SJCRH30 (cell line): ENCODE data around the gene TUFM. TPM values are rescaled to one million over a fixed set of nuclear protein-coding genes. Genes with fewer than 3 reads are reported as not detected.
A peak's percentile ranks its signal among the peaks of the same experiment; 100 is the strongest.
"Not testable (repeated sequence)": the region's sequence is repeated elsewhere in the genome, so short reads cannot be mapped to it uniquely, and the experiment has no call there.

Source experiments
- DNase-seq, 2 experiments: peaks; one replicate each; pipeline ENCODE4 v3.0.0-alpha.2; 2015 to 2020
- H3K27ac ChIP-seq: fragments of 250-450 bp; sonication (Bioruptor Pico); 2 replicates; pipeline ENCODE4 v1.5.1; 2020; ENCODE audit warnings: mild to moderate bottlenecking, moderate library complexity
- H3K27me3 ChIP-seq: fragments of 250-450 bp; sonication (Bioruptor Pico); 2 replicates; pipeline ENCODE4 v1.5.1; 2020; ENCODE audit warnings: mild to moderate bottlenecking, moderate library complexity
- H3K36me3 ChIP-seq: fragments of 250-450 bp; sonication (Bioruptor Pico); 2 replicates; pipeline ENCODE4 v1.5.1; 2020; ENCODE audit warnings: mild to moderate bottlenecking, moderate library complexity
- H3K4me1 ChIP-seq: fragments of 250-450 bp; sonication (Bioruptor Pico); 2 replicates; pipeline ENCODE4 v1.5.1; 2020; ENCODE audit warnings: mild to moderate bottlenecking, moderate library complexity
- H3K4me3 ChIP-seq: fragments of 250-450 bp; sonication (Bioruptor Pico); 2 replicates; pipeline ENCODE4 v1.5.1; 2020; ENCODE audit warnings: mild to moderate bottlenecking, moderate library complexity
- H3K9me3 ChIP-seq: fragments of 250-450 bp; sonication (Bioruptor Pico); replicated peaks from 2 replicates; pipeline ENCODE4 v1.5.1; 2020; ENCODE audit warnings: mild to moderate bottlenecking, moderate library complexity
- total RNA-seq: library from RNA; depleted of rRNA; stranded (reverse); fragments of >200 nt; shearing (Covaris generic); gene quantifications from 2 replicates; pipeline ENCODE4 v1.2.3, GENCODE V29; 2014; rRNA removed

The TUFM gene
- total RNA-seq, 1 experiment from 2014 or later = 119 TPM

DNA sequence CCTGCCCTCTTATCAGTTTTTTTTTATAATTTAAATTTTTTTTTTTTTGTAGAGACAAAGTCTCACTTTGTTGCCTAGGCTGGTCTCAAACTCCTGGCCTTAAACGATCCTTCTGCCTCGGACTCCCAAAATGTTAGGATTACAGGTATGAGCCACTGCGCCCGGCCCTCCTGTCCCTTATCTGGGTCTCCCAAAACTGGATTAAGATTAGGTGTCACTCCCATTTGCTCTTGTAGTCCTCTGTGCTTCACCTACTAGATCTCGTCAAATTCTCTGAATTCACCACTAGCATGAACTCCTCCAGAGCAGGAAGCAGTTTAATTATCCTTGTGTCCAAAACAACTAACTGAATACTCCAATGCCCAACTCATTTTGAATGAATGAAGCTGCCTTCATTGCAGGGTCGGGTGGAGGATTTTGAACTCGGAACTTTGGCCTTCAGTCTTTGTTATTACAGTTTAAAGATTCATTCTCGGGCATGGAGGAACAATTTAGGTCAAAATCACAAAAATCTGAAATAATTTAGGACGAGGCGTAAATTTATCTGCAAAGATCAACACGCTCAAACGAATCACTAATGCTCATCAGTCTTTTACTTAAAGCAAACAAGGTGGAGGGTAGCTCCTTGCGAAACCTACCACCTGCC, 24.2 kb downstream of the TUFM start:
- peak overlapping the region; percentile 92 for H3K4me3 ChIP-seq
- H3K4me1 ChIP-seq = no peaks in the 10 kb centered on the region; the same call in 1 of the 2 replicates
- DNase-seq = no peak
- no peaks in the 10 kb centered on the region for H3K27me3 ChIP-seq
- H3K27ac ChIP-seq = peak overlapping the region; percentile 86
- no peaks in the 10 kb centered on the region for H3K9me3 ChIP-seq
- H3K36me3 ChIP-seq = peaks cover 23% of the 10 kb centered on the region

DNA sequence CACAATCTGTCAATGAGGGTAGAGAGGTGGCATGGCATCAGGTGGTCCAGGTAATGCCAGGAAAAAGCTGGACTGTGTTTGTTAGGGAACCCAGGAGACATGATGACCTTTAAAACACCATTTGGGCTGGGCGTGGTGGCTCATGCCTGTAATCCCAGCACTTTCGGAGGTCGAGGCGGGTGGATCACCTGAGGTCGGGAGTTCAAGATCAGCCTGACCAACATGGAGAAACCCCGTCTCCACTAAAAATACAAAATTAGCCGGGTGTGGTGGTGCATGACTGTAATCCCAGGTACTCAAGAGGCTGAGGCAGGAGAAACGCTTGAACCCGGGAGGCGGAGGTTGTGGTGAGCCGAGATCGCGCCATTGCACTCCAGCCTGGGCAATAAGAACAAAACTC, 25.6 kb downstream of the TUFM start:
- not testable (repeated sequence) for H3K4me1 ChIP-seq, H3K27me3 ChIP-seq, H3K4me3 ChIP-seq, H3K36me3 ChIP-seq, H3K9me3 ChIP-seq, DNase-seq, H3K27ac ChIP-seq

DNA sequence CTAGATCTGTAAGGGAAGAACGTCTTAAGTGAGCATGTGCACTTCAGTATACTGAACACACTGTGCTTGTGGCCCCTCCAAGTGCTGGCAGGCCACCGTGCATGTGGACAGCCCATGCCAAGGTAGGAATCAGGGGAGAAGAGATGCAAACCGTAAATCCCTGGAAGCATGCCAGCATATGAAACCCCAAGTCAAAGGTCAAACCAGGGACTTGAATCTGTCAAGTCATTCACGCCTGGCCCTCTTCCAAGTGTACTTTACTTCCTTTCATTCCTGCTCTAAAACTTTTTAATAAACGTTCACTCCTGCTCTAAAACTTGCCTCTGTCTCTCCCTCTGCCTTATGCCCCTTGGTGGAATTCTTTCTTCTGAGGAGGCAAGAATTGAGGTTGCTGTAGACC, 26.1 kb downstream of the TUFM start:
- H3K9me3 ChIP-seq = no peaks in the 10 kb centered on the region
- no peak for DNase-seq
- H3K36me3 ChIP-seq = peaks cover 4% of the 10 kb centered on the region
- no peaks in the 10 kb centered on the region; the same call in 1 of the 2 replicates for H3K4me1 ChIP-seq
- no peak overlapping the region for H3K27ac ChIP-seq
- no peaks in the 10 kb centered on the region for H3K27me3 ChIP-seq
- no peak overlapping the region for H3K4me3 ChIP-seq

DNA sequence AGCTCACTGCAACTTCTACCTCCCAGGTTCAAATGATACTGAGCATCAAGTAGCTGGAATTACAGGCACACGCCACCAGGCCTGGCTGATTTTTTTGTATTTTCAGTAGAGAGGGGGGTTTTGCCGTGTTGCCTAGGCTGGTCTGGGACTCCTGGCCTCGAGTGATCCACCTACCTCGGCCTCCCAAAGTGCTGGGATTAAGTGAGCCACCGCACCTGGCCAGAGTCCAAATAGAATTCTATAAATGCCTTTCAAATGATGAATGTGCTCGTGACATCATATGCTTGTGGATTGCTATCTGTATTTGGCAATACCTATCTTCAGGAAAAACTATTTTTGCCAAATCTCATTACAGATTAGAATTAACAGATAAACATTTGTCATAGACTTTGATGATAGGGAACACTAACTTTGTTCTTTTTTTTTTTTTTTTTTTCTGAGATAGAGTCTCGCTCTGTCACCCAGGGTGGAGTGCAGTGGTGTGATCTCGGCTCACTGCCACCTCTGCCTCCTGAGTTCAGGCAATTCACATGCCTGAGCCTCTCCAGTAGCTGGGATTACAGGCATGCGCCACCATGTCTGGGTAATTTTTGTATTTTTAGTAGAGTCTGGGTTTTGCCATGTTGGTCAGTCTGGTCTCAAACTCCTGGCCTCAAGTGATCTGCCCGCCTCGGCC, 38.6 kb downstream of the TUFM start:
- DNase-seq, H3K27ac ChIP-seq, H3K9me3 ChIP-seq, H3K27me3 ChIP-seq, H3K4me3 ChIP-seq, H3K36me3 ChIP-seq, H3K4me1 ChIP-seq: not testable (repeated sequence)

DNA sequence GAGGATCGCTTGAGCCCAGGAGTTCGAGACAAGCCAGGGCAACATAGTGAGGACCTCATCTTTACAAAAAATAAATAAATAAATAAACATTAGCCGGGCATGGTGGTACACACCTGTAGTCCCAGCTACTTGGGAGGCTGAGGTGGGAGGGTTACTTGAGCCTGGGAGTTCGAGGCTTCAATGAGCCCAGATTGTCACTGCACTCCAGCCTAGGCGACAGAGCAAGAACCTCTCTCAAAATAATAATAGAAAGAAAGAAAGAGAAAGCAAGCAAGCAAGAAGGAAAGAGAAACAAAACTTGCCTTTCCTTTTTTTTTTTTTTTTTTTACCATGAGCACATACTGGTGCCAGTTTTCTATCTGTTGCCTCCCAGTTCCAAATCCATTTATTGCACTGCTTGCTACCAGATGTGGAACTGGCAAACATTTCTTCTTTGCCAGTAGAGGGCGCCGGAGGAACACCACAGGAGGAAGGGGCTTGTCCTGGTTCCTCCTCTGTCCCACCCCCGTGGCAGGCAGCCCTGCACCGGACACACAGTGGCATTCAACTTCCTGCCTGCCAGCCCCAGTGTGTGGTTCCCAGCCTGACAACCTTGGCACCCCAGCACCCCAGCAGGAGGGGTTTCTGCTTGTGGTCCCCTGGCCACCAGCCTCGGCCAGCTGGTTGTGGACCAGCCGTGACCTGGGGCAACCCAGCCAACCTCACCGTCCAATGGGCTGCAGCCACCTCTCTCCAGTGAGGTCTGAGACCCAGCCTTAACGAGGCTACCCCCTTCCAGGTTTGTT, 43.7 kb downstream of the TUFM start:
- DNase-seq, H3K4me3 ChIP-seq, H3K9me3 ChIP-seq, H3K36me3 ChIP-seq, H3K27ac ChIP-seq, H3K27me3 ChIP-seq, H3K4me1 ChIP-seq: not testable (repeated sequence)

Other genes with a start within 250 kb of the TUFM start
- gene SULT1A2, start 249.3 kb downstream of the TUFM start, total RNA-seq = not detected in 2 replicates
- gene SULT1A1, start 236.3 kb downstream of the TUFM start, total RNA-seq = 1.4 and 1.8 TPM in 2 replicates
- gene NPIPB8, start 208.3 kb downstream of the TUFM start, total RNA-seq = not detected in 2 replicates
- 361 and 372 TPM in 2 replicates for gene EIF3C, start 134.9 kb downstream of the TUFM start, total RNA-seq
- 1.1 TPM in 1 of 2 replicates, not detected in the other for gene NPIPB9, start 94.6 kb downstream of the TUFM start, total RNA-seq
- 55.0 and 68.3 TPM in 2 replicates for gene ATXN2L, start 23.3 kb downstream of the TUFM start, total RNA-seq
- 20.3 and 21.4 TPM in 2 replicates for gene SH2B1, start 17.5 kb upstream of the TUFM start, total RNA-seq
- gene ATP2A1, start 32.1 kb upstream of the TUFM start, total RNA-seq = 21.8 and 24.8 TPM in 2 replicates
- gene RABEP2, start 78.9 kb upstream of the TUFM start, total RNA-seq = 7.4 and 8.1 TPM in 2 replicates
- gene CD19, start 85.6 kb upstream of the TUFM start, total RNA-seq = 0.10 TPM in 1 of 2 replicates, not detected in the other
- gene NFATC2IP, start 104.6 kb upstream of the TUFM start, total RNA-seq = 20.2 and 29.5 TPM in 2 replicates
- 22.1 and 23.5 TPM in 2 replicates for gene SPNS1, start 128.4 kb upstream of the TUFM start, total RNA-seq
- 0.66 and 1.6 TPM in 2 replicates for gene LAT, start 138.7 kb upstream of the TUFM start, total RNA-seq